AG04450 (cell line): ENCODE data around the gene GALNT13. TPM values are rescaled to one million over a fixed set of nuclear protein-coding genes. Genes with fewer than 3 reads are reported as not detected.

Source experiments
- CTCF ChIA-PET: fragments of 300-600, 350-600 bp; formaldehyde crosslinking; extraction: SDS; loops from one replicate; lab custom pipeline; 2022; ENCODE audit warnings: antibody characterized with exemption, inconsistent platforms; lab: Charles Lee
- POLR2A ChIA-PET: fragments of 350-600 bp; formaldehyde crosslinking; extraction: SDS; loops from one replicate; lab custom pipeline; 2021; ENCODE audit warnings: antibody characterized with exemption, inconsistent platforms; lab: Yijun Ruan, JAX
- DNase-seq: peaks from one replicate; pipeline ENCODE4 v3.0.0-alpha.2; 2011; ENCODE audit warnings: low read depth, low spot score
- H3K27ac ChIP-seq: one replicate; pipeline ENCODE4 v1.5.1; 2012; ENCODE audit warnings: low read depth, low read length, control low read depth
- H3K27me3 ChIP-seq: one replicate; pipeline ENCODE4 v1.6.0; 2012; ENCODE audit warnings: low read length; ENCODE audit not compliant: control insufficient read depth, insufficient read depth
- H3K4me3 ChIP-seq: 2 replicates; pipeline ENCODE4 v1.5.1; 2011; ENCODE audit warnings: mild to moderate bottlenecking, low read depth, low read length, control low read depth
- H3K9me3 ChIP-seq: 2 replicates; pipeline ENCODE4 v1.5.1; 2012; ENCODE audit warnings: low read length; ENCODE audit not compliant: control insufficient read depth, insufficient read depth
- polyA plus RNA-seq: library from polyadenylated mRNA; depleted of rRNA; stranded (reverse); fragments of >200 nt; gene quantifications from 2 replicates; pipeline ENCODE4 v1.2.3, GENCODE V29; 2011
- TF ChIP-seq, protein P1 (sequence below): IDR thresholded peaks from 2 replicates; pipeline ENCODE4 v1.5.1; 2011; ENCODE audit warnings: low read depth, low read length, control low read depth, inconsistent platforms

GALNT13 gene
- polyA plus RNA-seq, 1 experiment, result not detected

- ChIA-PET CTCF (no interaction called here), POLR2A (no interaction called here)
- no peaks in the 10 kb centered on the region for H3K27me3 ChIP-seq
- DNase-seq, result no peak
- peaks cover 10% of the 10 kb centered on the region for H3K9me3 ChIP-seq
- H3K27ac ChIP-seq, result no peak overlapping the region
- TF ChIP-seq, protein P1, sequence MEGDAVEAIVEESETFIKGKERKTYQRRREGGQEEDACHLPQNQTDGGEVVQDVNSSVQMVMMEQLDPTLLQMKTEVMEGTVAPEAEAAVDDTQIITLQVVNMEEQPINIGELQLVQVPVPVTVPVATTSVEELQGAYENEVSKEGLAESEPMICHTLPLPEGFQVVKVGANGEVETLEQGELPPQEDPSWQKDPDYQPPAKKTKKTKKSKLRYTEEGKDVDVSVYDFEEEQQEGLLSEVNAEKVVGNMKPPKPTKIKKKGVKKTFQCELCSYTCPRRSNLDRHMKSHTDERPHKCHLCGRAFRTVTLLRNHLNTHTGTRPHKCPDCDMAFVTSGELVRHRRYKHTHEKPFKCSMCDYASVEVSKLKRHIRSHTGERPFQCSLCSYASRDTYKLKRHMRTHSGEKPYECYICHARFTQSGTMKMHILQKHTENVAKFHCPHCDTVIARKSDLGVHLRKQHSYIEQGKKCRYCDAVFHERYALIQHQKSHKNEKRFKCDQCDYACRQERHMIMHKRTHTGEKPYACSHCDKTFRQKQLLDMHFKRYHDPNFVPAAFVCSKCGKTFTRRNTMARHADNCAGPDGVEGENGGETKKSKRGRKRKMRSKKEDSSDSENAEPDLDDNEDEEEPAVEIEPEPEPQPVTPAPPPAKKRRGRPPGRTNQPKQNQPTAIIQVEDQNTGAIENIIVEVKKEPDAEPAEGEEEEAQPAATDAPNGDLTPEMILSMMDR, result no peak
- no peak overlapping the region for H3K4me3 ChIP-seq
Measured at GRCh38 chr2:154242687-154243086, 371.0 kb downstream of the GALNT13 start.

GRCh38 chr2:154243685-154244084, 372.0 kb downstream of the GALNT13 start:
- CTCF ChIA-PET, result no interaction called here
- Histone ChIP-seq H3K9me3 (peaks cover 10% of the 10 kb centered on the region), H3K27me3 (no peaks in the 10 kb centered on the region), H3K4me3 (no peak overlapping the region), H3K27ac (no peak overlapping the region)
- no peak for DNase-seq
- POLR2A ChIA-PET, result no interaction called here
- TF ChIP-seq, protein P1, result no peak

GRCh38 chr2:154244932-154245331, 373.2 kb downstream of the GALNT13 start:
- CTCF ChIA-PET, result no interaction called here
- no peaks in the 10 kb centered on the region for H3K27me3 ChIP-seq
- DNase-seq, result no peak
- no peak overlapping the region for H3K4me3 ChIP-seq
- POLR2A ChIA-PET, result no interaction called here
- H3K9me3 ChIP-seq, result peaks cover 10% of the 10 kb centered on the region
- no peak overlapping the region for H3K27ac ChIP-seq
- TF ChIP-seq, protein P1, result no peak

DNA sequence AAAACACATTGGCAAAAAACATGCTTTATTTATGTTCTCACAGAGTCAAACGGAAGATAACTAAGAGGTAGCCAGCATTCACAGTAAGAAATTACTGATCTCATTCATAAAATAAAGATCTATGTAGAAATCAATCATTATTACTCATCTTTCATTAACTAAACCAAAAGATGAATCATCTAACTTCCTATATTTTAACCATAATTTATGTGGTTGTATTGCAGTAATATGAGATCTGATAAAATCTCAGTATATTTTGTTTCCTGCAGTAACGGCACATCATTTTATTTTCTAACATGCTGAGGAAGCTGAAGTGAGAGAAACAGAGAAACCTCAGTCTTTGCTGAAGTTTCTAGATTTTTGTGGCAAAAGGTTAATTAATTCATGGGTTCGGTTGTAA, 375.8 kb downstream of the GALNT13 start:
- no peaks in the 10 kb centered on the region for H3K27me3 ChIP-seq
- H3K27ac ChIP-seq, result no peak overlapping the region
- no peaks in the 10 kb centered on the region for H3K9me3 ChIP-seq
- no peak for DNase-seq
- no peak overlapping the region for H3K4me3 ChIP-seq
- POLR2A ChIA-PET, result no interaction called here
- CTCF ChIA-PET, result no interaction called here
- TF ChIP-seq, protein P1, result no peak

DNA sequence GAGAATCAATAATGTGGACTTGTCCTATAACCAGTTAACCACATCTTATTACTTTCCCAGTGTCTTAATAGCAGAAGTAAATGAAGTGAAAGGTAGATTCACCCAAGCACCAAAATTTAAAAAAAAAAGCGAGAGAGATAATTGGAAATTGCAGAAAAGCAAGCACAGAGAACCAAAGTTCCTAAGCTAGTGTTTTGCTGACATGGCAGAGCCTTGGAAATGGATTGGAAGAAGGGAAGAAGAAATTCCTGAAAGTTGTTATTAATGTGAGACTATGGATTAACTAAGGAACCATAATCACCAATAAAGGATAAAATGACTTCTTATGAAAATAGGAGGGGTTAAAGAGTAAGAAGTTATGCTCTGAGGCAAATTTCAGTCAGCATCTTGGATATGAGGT, 384.4 kb downstream of the GALNT13 start:
- H3K27ac ChIP-seq, result no peak overlapping the region
- H3K9me3 ChIP-seq, result peaks cover 3% of the 10 kb centered on the region; the same call in 1 of the 2 replicates
- ChIA-PET CTCF (no interaction called here), POLR2A (no interaction called here)
- no peaks in the 10 kb centered on the region for H3K27me3 ChIP-seq
- DNase-seq, result no peak
- H3K4me3 ChIP-seq, result no peak overlapping the region
- TF ChIP-seq, protein P1, result no peak
